HepG2 (cell line): ENCODE data around the gene NFYC. TPM values are rescaled to one million over a fixed set of nuclear protein-coding genes. Genes with fewer than 3 reads are reported as not detected.

Experiments
- ATAC-seq: fragments of 200-7000 bp; cut with Tn5 transposase; 3 replicates; pipeline ENCODE4 v1.9.1; 2020; ENCODE audit warnings: mild to moderate bottlenecking, moderate library complexity
- BruUV-seq: library from RNA; stranded (reverse); fragments of 400-500 nt; replicated peaks from 2 replicates; lab custom pipeline; 2021; lab: Mats Ljungman, UMichigan
- CTCF ChIA-PET: fragments of 300-600 bp; formaldehyde crosslinking; extraction: SDS; loops from one replicate; lab custom pipeline; 2021; ENCODE audit warnings: low total read pairs, inconsistent platforms, low intra/inter-chr PET ratio; lab: Yijun Ruan, JAX
- POLR2A ChIA-PET: fragments of 350-600 bp; sonication (Branson Sonifier 250); formaldehyde crosslinking; loops from one replicate; lab custom pipeline; 2020; ENCODE audit warnings: antibody characterized with exemption, inconsistent platforms; lab: Yijun Ruan, JAX
- DNase-seq: peaks from one replicate; pipeline ENCODE4 v3.0.0-alpha.2; 2015; ENCODE audit warnings: low spot score
- FAIRE-seq: peaks from 3 replicates; lab custom pipeline; 2011; peaks lifted over from hg19 to GRCh38; lab: Jason Lieb, UNC
- H2AFZ ChIP-seq: one replicate; pipeline ENCODE4 v1.6.1; 2011; ENCODE audit warnings: low read length, inconsistent platforms
- H3K27ac ChIP-seq: fragments of 300-600 bp; 3 replicates; pipeline ENCODE4 v1.8.0; 2011; ENCODE audit warnings: mixed run types, mild to moderate bottlenecking, mixed read lengths, low read length, inconsistent platforms; ENCODE audit not compliant: insufficient read depth; ENCODE audit errors: extremely low read length
- H3K27me3 ChIP-seq, 2 experiments: fragments of 200-600 bp in 1 of 2; 2 replicates in 1 of 2; 3 replicates in 1 of 2; pipeline versions ENCODE4 v1.6.0 to v1.8.0; 2011; ENCODE audit warnings: low read length in 2 of 2, mild to moderate bottlenecking in 2 of 2, moderate library complexity in 2 of 2, inconsistent platforms in 1 of 2; ENCODE audit not compliant: insufficient read depth in 2 of 2, control insufficient read depth in 1 of 2
- H3K36me3 ChIP-seq, 2 experiments: fragments of 200-600 bp in 1 of 2; replicated peaks in 1 of 2; 2 replicates in 1 of 2; 3 replicates in 1 of 2; pipeline versions ENCODE4 v1.5.1 to v1.8.0; 2011; ENCODE audit warnings: low read length in 2 of 2, inconsistent platforms in 1 of 2; ENCODE audit not compliant: insufficient read depth in 2 of 2, control insufficient read depth in 1 of 2
- H3K4me1 ChIP-seq: 2 replicates; pipeline ENCODE4 v1.5.1; 2012; ENCODE audit warnings: low read length, inconsistent platforms; ENCODE audit not compliant: insufficient read depth
- H3K4me2 ChIP-seq: 2 replicates; pipeline ENCODE4 v1.6.0; 2011; ENCODE audit warnings: low read depth, low read length, inconsistent platforms
- H3K4me3 ChIP-seq, 3 experiments: fragments of 200-600 bp in 1 of 3; sonication (generic), shearing (Covaris generic) in 1 of 3; replicated peaks in 1 of 3; 2 replicates each; pipeline ENCODE4 v1.5.1; 2011 to 2016; ENCODE audit warnings: low read length in 3 of 3, inconsistent platforms in 2 of 3, low read depth in 2 of 3, mild to moderate bottlenecking in 2 of 3, control low read depth in 1 of 3, mixed read lengths in 1 of 3; ENCODE audit not compliant: insufficient read depth in 1 of 3
- H3K79me2 ChIP-seq: one replicate; pipeline ENCODE4 v1.6.1; 2011; ENCODE audit warnings: low read length, inconsistent platforms; ENCODE audit not compliant: insufficient read depth
- H3K9ac ChIP-seq: 2 replicates; pipeline ENCODE4 v1.6.0; 2011; ENCODE audit warnings: mild to moderate bottlenecking, low read depth, low read length, inconsistent platforms; ENCODE audit not compliant: insufficient read depth
- H3K9me3 ChIP-seq: 2 replicates; pipeline ENCODE4 v1.5.1; 2012; ENCODE audit warnings: mild to moderate bottlenecking, low read length
- H4K20me1 ChIP-seq: 2 replicates; pipeline ENCODE4 v1.6.0; 2011; ENCODE audit warnings: inconsistent platforms, mild to moderate bottlenecking, low read length, moderate library complexity; ENCODE audit not compliant: insufficient read depth
- KAT7 ChIP-seq: IDR thresholded peaks from 2 replicates; pipeline ENCODE4 v1.6.1; 2018; ENCODE audit warnings: borderline replicate concordance, missing compliant biosample characterization
- MEF2D ChIP-seq: sonication (generic); formaldehyde crosslinking; IDR thresholded peaks from 2 replicates; pipeline ENCODE4 v1.5.1; 2020; ENCODE audit warnings: mild to moderate bottlenecking, missing genetic modification reagents
- NR2C2 ChIP-seq: sonication (generic); formaldehyde crosslinking; IDR thresholded peaks from 2 replicates; pipeline ENCODE4 v1.4.0; 2020; ENCODE audit warnings: missing genetic modification reagents, mild to moderate bottlenecking, moderate library complexity, borderline replicate concordance
- NRL ChIP-seq: sonication (generic); formaldehyde crosslinking; IDR thresholded peaks from 2 replicates; pipeline ENCODE4 v1.5.0; 2020; ENCODE audit warnings: missing genetic modification reagents, mild to moderate bottlenecking, moderate library complexity, borderline replicate concordance
- SCMH1 ChIP-seq: sonication (generic); formaldehyde crosslinking; IDR thresholded peaks from 2 replicates; pipeline ENCODE4 v1.9.0; 2021; ENCODE audit warnings: missing genetic modification reagents, mild to moderate bottlenecking, borderline replicate concordance
- SNAPC2 ChIP-seq: sonication (generic); formaldehyde crosslinking; IDR thresholded peaks from 2 replicates; pipeline ENCODE4 v1.8.1; 2022; ENCODE audit warnings: mild to moderate bottlenecking, missing genetic modification reagents
- ZNF143 ChIP-seq: sonication (generic); formaldehyde crosslinking; IDR thresholded peaks from 2 replicates; pipeline ENCODE4 v1.4.0; 2020; ENCODE audit warnings: missing genetic modification reagents
- ZNF160 ChIP-seq: sonication (generic); formaldehyde crosslinking; IDR thresholded peaks from 2 replicates; pipeline ENCODE4 v1.8.0; 2022; ENCODE audit warnings: mild to moderate bottlenecking, inconsistent platforms, missing genetic modification reagents
- ZNF724P ChIP-seq: sonication (generic); formaldehyde crosslinking; IDR thresholded peaks from 2 replicates; pipeline ENCODE4 v1.8.0; 2022; ENCODE audit warnings: missing genetic modification reagents, borderline replicate concordance
- ZNF737 ChIP-seq: sonication (generic); formaldehyde crosslinking; IDR thresholded peaks from 2 replicates; pipeline ENCODE4 v1.5.0; 2020; ENCODE audit warnings: missing genetic modification reagents, mild to moderate bottlenecking, borderline replicate concordance
- ZNF761 ChIP-seq: sonication (generic); formaldehyde crosslinking; conservative IDR thresholded peaks from 2 replicates; pipeline ENCODE4 v1.4.0; 2020; ENCODE audit warnings: mild to moderate bottlenecking, missing genetic modification reagents
- ZZZ3 ChIP-seq: sonication (generic); formaldehyde crosslinking; IDR thresholded peaks from 2 replicates; pipeline ENCODE4 v1.4.0; 2020; ENCODE audit warnings: missing genetic modification reagents, mild to moderate bottlenecking, borderline replicate concordance
- WGBS: methylation state at CpG from one replicate; pipeline ENCODE4 v1.1.6; 2017; ENCODE audit warnings: low lambda C conversion rate; 5-methylcytosine and 5-hydroxymethylcytosine counted together
- in situ Hi-C: cut with HindIII; loops from 2 replicates; pipeline ENCODE4 v1.10.0; 2017; ENCODE audit warnings: low pct_unique_long_range_greater_than_20kb; ENCODE audit not compliant: extremely low pct_ligation_motif_present
- intact Hi-C: fragments of 100-400 bp; cut with micrococcal nuclease; formaldehyde crosslinking; loops from one replicate; pipeline ENCODE4 v1.10.0; 2022; ENCODE audit not compliant: unreplicated experiment
- polyA plus RNA-seq, 8 experiments: library from polyadenylated mRNA; depleted of rRNA in 3 of 8; stranded (reverse) in 7 of 8; unstranded in 1 of 8; fragments of >200 nt; fragmentation: Illumina TruSeq in 4 of 8; extraction: Trizol in 4 of 8; gene quantifications; 2 replicates each; pipeline versions ENCODE4 v1.2.1 to v1.2.3, GENCODE V29; 2011 to 2016; ENCODE audit warnings: low read depth in 4 of 8, missing spikeins in 1 of 8, mixed read lengths in 1 of 8; ENCODE audit not compliant: insufficient read depth in 1 of 8
- total RNA-seq, 5 experiments: library from RNA; depleted of rRNA; stranded (reverse); fragments of >200 nt; fragmentation: Illumina TruSeq; extraction: Trizol; gene quantifications; 2 replicates each; pipeline ENCODE4 v1.2.3, GENCODE V29; 2016; ENCODE audit warnings: low read depth in 1 of 5
- TF ChIP-seq, protein P1 (sequence below): IDR thresholded peaks from 2 replicates; pipeline ENCODE4 v1.6.1; 2016; ENCODE audit warnings: mild to moderate bottlenecking
- TF ChIP-seq, protein P2 (sequence below): sonication (generic); formaldehyde crosslinking; IDR thresholded peaks from 2 replicates; pipeline ENCODE4 v1.8.0; 2022; ENCODE audit warnings: low read depth, missing genetic modification reagents
- TF ChIP-seq, protein P3 (sequence below): sonication (generic); formaldehyde crosslinking; IDR thresholded peaks from 2 replicates; pipeline ENCODE4 v1.4.0; 2020; ENCODE audit warnings: mild to moderate bottlenecking, low read depth, missing genetic modification reagents

The NFYC gene
- total and polyA plus RNA-seq, 2 of the 13 experiments (the other 11 are each of a cell fraction or from before 2014, with no cell fraction given) = 33.9 to 73.7 TPM

DNA sequence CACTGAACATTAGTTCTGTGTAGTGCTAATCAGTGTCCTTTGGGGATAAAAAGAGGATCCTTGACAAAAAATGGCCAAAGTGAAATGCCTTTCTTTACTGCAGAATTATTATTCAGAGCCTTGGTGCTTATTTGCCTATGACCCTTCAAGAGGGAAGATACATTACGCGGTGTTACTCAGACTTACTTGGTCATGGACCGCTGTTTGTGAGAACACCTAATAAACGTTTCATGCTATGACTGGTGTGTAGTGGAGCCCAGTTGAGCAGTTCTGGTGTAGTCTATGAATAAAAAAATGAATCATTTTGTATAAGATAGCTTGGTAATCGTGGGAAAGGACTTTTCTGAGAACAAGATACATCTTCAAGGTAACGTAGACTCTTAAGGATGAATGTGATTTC is 8.3 kb downstream of the NFYC start (continued):
- TF ChIP-seq, protein P1, sequence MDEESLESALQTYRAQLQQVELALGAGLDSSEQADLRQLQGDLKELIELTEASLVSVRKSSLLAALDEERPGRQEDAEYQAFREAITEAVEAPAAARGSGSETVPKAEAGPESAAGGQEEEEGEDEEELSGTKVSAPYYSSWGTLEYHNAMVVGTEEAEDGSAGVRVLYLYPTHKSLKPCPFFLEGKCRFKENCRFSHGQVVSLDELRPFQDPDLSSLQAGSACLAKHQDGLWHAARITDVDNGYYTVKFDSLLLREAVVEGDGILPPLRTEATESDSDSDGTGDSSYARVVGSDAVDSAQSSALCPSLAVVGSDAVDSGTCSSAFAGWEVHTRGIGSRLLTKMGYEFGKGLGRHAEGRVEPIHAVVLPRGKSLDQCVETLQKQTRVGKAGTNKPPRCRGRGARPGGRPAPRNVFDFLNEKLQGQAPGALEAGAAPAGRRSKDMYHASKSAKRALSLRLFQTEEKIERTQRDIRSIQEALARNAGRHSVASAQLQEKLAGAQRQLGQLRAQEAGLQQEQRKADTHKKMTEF (CRISPR knock-in tag) = no peak
- TF ChIP-seq ZNF737 (CRISPR knock-in tag) = no peak
- TF ChIP-seq, protein P2, sequence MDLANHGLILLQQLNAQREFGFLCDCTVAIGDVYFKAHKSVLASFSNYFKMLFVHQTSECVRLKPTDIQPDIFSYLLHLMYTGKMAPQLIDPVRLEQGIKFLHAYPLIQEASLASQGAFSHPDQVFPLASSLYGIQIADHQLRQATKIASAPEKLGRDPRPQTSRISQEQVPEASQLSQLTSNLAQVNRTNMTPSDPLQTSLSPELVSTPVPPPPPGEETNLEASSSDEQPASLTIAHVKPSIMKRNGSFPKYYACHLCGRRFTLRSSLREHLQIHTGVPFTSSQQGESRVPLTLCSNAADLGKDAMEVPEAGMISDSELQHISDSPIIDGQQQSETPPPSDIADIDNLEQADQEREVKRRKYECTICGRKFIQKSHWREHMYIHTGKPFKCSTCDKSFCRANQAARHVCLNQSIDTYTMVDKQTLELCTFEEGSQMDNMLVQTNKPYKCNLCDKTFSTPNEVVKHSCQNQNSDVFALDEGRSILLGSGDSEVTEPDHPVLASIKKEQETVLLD (CRISPR knock-in tag) = no peak
- no peak for TF ChIP-seq KAT7 (CRISPR knock-in tag)
- no peak for TF ChIP-seq NRL (CRISPR knock-in tag)
- no peak for TF ChIP-seq ZNF724P (CRISPR knock-in tag)
- TF ChIP-seq ZNF761 (CRISPR knock-in tag) = no peak

DNA sequence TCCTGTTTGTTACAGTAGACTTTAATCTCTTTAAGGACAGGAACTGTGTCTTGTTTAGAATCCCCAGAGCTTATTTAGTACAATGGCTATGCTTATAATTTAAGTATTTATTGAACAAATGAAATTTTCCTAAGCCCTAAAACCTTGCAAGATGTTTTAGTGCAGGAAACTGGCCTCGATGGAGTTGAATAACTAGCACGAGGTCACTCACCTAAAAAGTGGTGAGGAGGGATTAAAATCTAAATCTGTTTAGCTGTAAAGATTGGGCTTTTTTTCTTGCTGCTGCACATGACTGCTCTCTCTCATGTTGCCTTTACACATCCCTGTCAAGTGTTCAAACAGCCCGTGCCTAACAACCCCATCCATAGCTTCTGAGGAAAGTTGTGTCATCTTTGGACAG is 10.2 kb downstream of the NFYC start:
- H3K4me1 ChIP-seq = peaks cover 64% of the 10 kb centered on the region
- WGBS = 68% methylated on average over 3 of the region's 3 CpGs
- peaks cover 92% of the 10 kb centered on the region for H3K79me2 ChIP-seq
- H4K20me1 ChIP-seq = no peaks in the 10 kb centered on the region
- no peak overlapping the region for H3K27ac ChIP-seq
- no peak; the same call in 2 of the 3 replicates for ATAC-seq
- H3K4me3 ChIP-seq = no peak overlapping the region
- no peak for DNase-seq
- H2AFZ ChIP-seq = no peak overlapping the region
- no peaks in the 10 kb centered on the region for H3K9me3 ChIP-seq
- no TSS peak for BruUV-seq
- TF ChIP-seq MEF2D (CRISPR knock-in tag) = no peak
- no peak for TF ChIP-seq NR2C2 (CRISPR knock-in tag)
- no peak for TF ChIP-seq ZNF160 (CRISPR knock-in tag)
- no peak for TF ChIP-seq SNAPC2 (CRISPR knock-in tag)
- no peak for TF ChIP-seq SCMH1 (CRISPR knock-in tag)
- TF ChIP-seq, protein P3, sequence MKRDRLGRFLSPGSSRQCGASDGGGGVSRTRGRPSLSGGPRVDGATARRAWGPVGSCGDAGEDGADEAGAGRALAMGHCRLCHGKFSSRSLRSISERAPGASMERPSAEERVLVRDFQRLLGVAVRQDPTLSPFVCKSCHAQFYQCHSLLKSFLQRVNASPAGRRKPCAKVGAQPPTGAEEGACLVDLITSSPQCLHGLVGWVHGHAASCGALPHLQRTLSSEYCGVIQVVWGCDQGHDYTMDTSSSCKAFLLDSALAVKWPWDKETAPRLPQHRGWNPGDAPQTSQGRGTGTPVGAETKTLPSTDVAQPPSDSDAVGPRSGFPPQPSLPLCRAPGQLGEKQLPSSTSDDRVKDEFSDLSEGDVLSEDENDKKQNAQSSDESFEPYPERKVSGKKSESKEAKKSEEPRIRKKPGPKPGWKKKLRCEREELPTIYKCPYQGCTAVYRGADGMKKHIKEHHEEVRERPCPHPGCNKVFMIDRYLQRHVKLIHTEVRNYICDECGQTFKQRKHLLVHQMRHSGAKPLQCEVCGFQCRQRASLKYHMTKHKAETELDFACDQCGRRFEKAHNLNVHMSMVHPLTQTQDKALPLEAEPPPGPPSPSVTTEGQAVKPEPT = no peak
- TF ChIP-seq ZZZ3 (CRISPR knock-in tag) = no peak
- TF ChIP-seq ZNF143 = no peak
- ChIA-PET POLR2A (interaction anchor here (1.2 to 8.4 kb wide), 2 partner anchors 9 to 10 kb away, joined by 3 to 97 read pairs; partner anchors contain the start of gene NFYC), CTCF (no interaction called here)
- in situ Hi-C loops (no loop called here), intact Hi-C loops (no loop called here)
- no peaks in the 10 kb centered on the region for H3K27me3 ChIP-seq
- no peak overlapping the region for H3K4me2 ChIP-seq
- no peak for FAIRE-seq
- H3K9ac ChIP-seq = no peak overlapping the region
- H3K36me3 ChIP-seq = no peaks in the 10 kb centered on the region
